Esophagus squamous epithelium (tissue), 5 donors: ENCODE data around the gene SF3B5. TPM values are rescaled to one million over a fixed set of nuclear protein-coding genes. Genes with fewer than 3 reads are reported as not detected.
A peak's percentile ranks its signal among the peaks of the same experiment; 100 is the strongest.

ENCODE experiments used
- DNase-seq: peaks from one replicate; lab custom pipeline; 2025; lab: John Stamatoyannopoulos, UW
- H3K27ac ChIP-seq, 4 donors: fragments of 200-600 bp; sonication (generic); one replicate each; pipeline ENCODE4 v1.5.1; 2016 to 2019; ENCODE audit warnings: mild to moderate bottlenecking in 1 of 4
- H3K27me3 ChIP-seq, 4 donors: fragments of 200-600 bp; sonication (generic); 1 replicate in 3 of 4; 2 replicates in 1 of 4; pipeline versions ENCODE4 v1.5.1 to v1.6.0; 2017 to 2021; ENCODE audit warnings: antibody characterized with exemption in 1 of 4
- H3K36me3 ChIP-seq, 3 donors: fragments of 200-600 bp; sonication (generic); one replicate each; pipeline ENCODE4 v1.5.1; 2016 to 2019
- H3K4me1 ChIP-seq, 3 donors: fragments of 200-600 bp; sonication (generic); one replicate each; pipeline ENCODE4 v1.5.1; 2017 to 2019
- H3K4me3 ChIP-seq, 4 donors: fragments of 200-600 bp; sonication (generic); 1 replicate in 3 of 4; 2 replicates in 1 of 4; pipeline ENCODE4 v1.5.1; 2016 to 2019; ENCODE audit warnings: mild to moderate bottlenecking in 2 of 4, moderate library complexity in 1 of 4
- H3K9me3 ChIP-seq, 3 donors: fragments of 200-600 bp; sonication (generic); one replicate each; pipeline ENCODE4 v1.5.1; 2016 to 2019
- POLR2A ChIP-seq, 4 donors: fragments of 450-650 bp; IDR thresholded peaks; one replicate each; pipeline ENCODE4 v1.6.1; 2017; ENCODE audit warnings: antibody characterized with exemption in 4 of 4, mild to moderate bottlenecking in 4 of 4, moderate library complexity in 3 of 4
- WGBS, 2 donors: methylation state at CpG; one replicate each; pipeline ENCODE4 v1.1.5; 2018; 5-methylcytosine and 5-hydroxymethylcytosine counted together
- intact Hi-C: fragments of 100-400 bp; cut with DNase I; formaldehyde crosslinking; loops from one replicate; pipeline ENCODE4 v1.15.0; 2022
- total RNA-seq, 4 donors: library from RNA; depleted of rRNA; stranded (reverse); fragments of >200 nt; gene quantifications; one replicate each; pipeline ENCODE4 v1.1.0, GENCODE V29; 2016
- TF ChIP-seq, protein P1 (sequence below), 6 experiments: fragments of 450-650 bp in 4 of 6; fragments of 200-600 bp in 2 of 6; sonication (generic) in 2 of 6; IDR thresholded peaks; one replicate each; pipeline ENCODE4 v1.5.1; 2016 to 2019; ENCODE audit warnings: antibody characterized with exemption in 6 of 6, mild to moderate bottlenecking in 4 of 6, moderate library complexity in 4 of 6
- donor health status: DM: yes; HTN: yes; CAD: no.

The SF3B5 gene
- total RNA-seq, 4 donors from 2014 or later, result 135 to 201 (median 169) TPM

DNA sequence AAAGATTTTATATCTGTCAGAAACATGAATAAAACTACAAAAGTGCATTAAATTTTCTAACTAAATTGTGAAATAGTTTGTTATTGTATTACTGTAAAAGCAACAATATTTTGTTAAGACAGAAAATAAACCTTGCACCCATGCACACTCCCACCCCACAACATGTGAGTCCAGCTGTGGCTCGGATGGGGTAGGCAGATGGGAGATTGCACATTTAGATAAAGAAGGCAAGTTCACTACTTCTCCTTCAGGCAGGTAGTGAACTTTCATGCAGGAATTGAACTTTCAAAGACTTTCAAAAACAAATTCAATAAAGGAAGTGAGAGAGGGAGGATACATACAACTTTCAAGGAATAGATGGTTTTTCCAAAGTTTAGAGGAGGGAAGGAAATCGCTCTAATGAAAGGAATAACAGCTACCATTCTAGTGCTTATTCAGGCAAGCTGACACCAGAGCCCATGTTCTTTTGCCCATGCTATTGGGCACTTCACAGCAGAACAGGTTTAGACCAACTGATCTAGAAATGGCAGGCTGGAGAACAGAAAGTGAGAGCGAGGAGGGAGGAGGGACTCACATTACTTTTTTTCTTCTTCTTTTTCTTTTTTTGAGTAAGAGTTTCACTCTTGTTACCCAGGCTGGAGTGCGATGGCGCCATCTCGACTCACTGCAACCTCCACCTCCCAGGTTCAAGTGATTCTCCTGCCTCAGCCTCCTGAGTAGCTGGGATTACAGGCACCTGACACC lies 28.5 kb downstream of the SF3B5 start:
- no peak for TF ChIP-seq POLR2A (IDR thresholded peaks at IDR 0.05)
- TF ChIP-seq, protein P1, sequence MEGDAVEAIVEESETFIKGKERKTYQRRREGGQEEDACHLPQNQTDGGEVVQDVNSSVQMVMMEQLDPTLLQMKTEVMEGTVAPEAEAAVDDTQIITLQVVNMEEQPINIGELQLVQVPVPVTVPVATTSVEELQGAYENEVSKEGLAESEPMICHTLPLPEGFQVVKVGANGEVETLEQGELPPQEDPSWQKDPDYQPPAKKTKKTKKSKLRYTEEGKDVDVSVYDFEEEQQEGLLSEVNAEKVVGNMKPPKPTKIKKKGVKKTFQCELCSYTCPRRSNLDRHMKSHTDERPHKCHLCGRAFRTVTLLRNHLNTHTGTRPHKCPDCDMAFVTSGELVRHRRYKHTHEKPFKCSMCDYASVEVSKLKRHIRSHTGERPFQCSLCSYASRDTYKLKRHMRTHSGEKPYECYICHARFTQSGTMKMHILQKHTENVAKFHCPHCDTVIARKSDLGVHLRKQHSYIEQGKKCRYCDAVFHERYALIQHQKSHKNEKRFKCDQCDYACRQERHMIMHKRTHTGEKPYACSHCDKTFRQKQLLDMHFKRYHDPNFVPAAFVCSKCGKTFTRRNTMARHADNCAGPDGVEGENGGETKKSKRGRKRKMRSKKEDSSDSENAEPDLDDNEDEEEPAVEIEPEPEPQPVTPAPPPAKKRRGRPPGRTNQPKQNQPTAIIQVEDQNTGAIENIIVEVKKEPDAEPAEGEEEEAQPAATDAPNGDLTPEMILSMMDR (IDR thresholded peaks at IDR 0.05), result no peak
- no peaks in the 10 kb centered on the region for H3K9me3 ChIP-seq
- H3K27ac ChIP-seq, result no peak overlapping the region
- intact Hi-C loops, result no loop called here
- peaks cover 0 to 51% (median 4%) of the 10 kb centered on the region in 4 donors for H3K27me3 ChIP-seq
- H3K4me1 ChIP-seq, result peaks cover 0 to 30% (median 7%) of the 10 kb centered on the region in 3 donors
- H3K36me3 ChIP-seq, result no peaks in the 10 kb centered on the region
- DNase-seq, result no peak
- H3K4me3 ChIP-seq, result no peak overlapping the region
- WGBS, 2 donors, result 68 to 72% methylated on average over 6 of the region's 6 CpGs

GRCh38 chr6:144066255-144066654 lies 29.1 kb downstream of the SF3B5 start:
- WGBS, 2 donors, result 56 to 90% methylated on average over 4 of the region's 4 CpGs

GRCh38 chr6:144065213-144065660 lies 30.1 kb downstream of the SF3B5 start:
- intact Hi-C loops, result no loop called here
- DNase-seq, result no peak
- 52 to 71% methylated on average over 9 of the region's 9 CpGs for WGBS, 2 donors
- Histone ChIP-seq H3K27me3 (peaks cover 0 to 51% (median 4%) of the 10 kb centered on the region in 4 donors), H3K36me3 (no peaks in the 10 kb centered on the region), H3K27ac (no peak overlapping the region), H3K9me3 (no peaks in the 10 kb centered on the region), H3K4me1 (peaks cover 0 to 30% (median 7%) of the 10 kb centered on the region in 3 donors), H3K4me3 (peak overlapping the region in 3 of 4 donors; percentile 54 to 94 (median 72))
- TF ChIP-seq POLR2A (IDR thresholded peaks at IDR 0.05), result no peak
- TF ChIP-seq, protein P1 (IDR thresholded peaks at IDR 0.05), result no peak

More at GRCh38 chr6:144066255-144066654, 29.1 kb downstream of the SF3B5 start:
- Histone ChIP-seq H3K27me3 (peaks cover 0 to 51% (median 4%) of the 10 kb centered on the region in 4 donors), H3K9me3 (no peaks in the 10 kb centered on the region), H3K36me3 (no peaks in the 10 kb centered on the region), H3K4me3 (no peak overlapping the region), H3K27ac (no peak overlapping the region), H3K4me1 (peaks cover 0 to 30% (median 7%) of the 10 kb centered on the region in 3 donors)
- TF ChIP-seq, protein P1 (IDR thresholded peaks at IDR 0.05), result no peak
- TF ChIP-seq POLR2A (IDR thresholded peaks at IDR 0.05), result no peak
- intact Hi-C loops, result no loop called here
- no peak for DNase-seq

DNA sequence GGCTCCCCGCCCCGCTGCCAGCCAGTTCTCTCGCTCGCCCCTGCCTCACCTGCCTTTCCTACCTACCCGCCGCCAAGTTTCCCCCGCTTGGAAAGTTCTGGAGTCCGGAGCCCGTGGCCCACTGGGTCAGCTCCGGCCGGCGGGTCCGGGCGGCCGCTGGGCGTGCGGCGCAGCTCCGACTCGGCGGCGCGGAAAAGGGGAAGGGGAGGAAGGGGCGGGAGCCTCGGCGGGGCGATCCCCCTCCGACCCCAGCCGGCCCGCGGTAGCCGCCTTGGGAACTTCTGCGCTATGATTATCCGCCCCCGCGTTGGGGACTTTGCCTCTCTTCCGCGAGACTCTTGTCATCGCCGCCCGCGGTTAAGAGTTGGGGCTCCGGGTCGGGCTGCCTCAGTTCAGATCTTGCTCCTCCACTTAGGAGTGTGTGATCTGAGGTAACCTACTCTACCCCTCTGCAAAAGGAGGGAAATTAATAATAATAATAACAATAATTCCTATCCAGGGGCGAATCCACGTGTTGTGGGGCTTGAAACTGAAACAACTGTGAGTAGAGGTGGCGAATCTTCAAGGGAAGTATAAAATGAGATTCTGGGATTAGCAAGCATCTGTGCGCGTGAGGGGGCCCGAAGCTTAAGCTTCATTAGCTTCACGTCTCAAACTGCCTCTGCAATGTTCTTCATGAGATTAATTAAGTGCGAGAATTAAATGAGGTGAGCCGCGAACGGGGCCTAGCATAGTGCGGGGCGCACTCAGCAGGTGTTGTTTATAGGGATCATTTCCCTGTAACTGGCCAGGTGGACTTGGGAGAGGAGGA lies 30.8 kb downstream of the SF3B5 start:
- H3K4me3 ChIP-seq, result peak overlapping the region; percentile 54 to 94 (median 71)
- DNase-seq, result no peak
- intact Hi-C loops, result no loop called here
- H3K27me3 ChIP-seq, result peaks cover 0 to 51% (median 4%) of the 10 kb centered on the region in 4 donors
- H3K9me3 ChIP-seq, result no peaks in the 10 kb centered on the region
- H3K4me1 ChIP-seq, result peaks cover 0 to 30% (median 7%) of the 10 kb centered on the region in 3 donors
- 11 to 17% methylated on average over 13 of the region's 57 CpGs for WGBS, 2 donors
- TF ChIP-seq, protein P1 (IDR thresholded peaks at IDR 0.05), result no peak
- TF ChIP-seq POLR2A (IDR thresholded peaks at IDR 0.05), result no peak
- no peaks in the 10 kb centered on the region for H3K36me3 ChIP-seq
- peak overlapping the region; percentile 65 to 89 (median 76) for H3K27ac ChIP-seq
